Esophagus squamous epithelium (tissue), 4 donors: ENCODE measurements around the gene GSC2.

Experiments
- CTCF ChIP-seq, 6 experiments: fragments of 450-650 bp in 4 of 6; fragments of 200-600 bp in 2 of 6; sonication (generic) in 2 of 6; IDR thresholded peaks; one replicate each; pipeline ENCODE4 v1.5.1; 2016 to 2019; ENCODE audit warnings: antibody characterized with exemption in 6 of 6, mild to moderate bottlenecking in 4 of 6, moderate library complexity in 4 of 6
- POLR2A ChIP-seq, 4 donors: fragments of 450-650 bp; IDR thresholded peaks; one replicate each; pipeline ENCODE4 v1.6.1; 2017; ENCODE audit warnings: antibody characterized with exemption in 4 of 4, mild to moderate bottlenecking in 4 of 4, moderate library complexity in 3 of 4

- TF ChIP-seq CTCF (IDR thresholded peaks at IDR 0.05) (no peak), POLR2A (IDR thresholded peaks at IDR 0.05) (no peak)
Measured at GRCh38 chr22:19147195-19147780, 2.8 kb downstream of the GSC2 start.
